Cardiac septum (tissue), 1 donor: ENCODE data around the gene TBC1D17. TPM values are rescaled to one million over a fixed set of nuclear protein-coding genes. Genes with fewer than 3 reads are reported as not detected.
A peak's percentile ranks its signal among the peaks of the same experiment; 100 is the strongest.

Experiments used
- DNase-seq: peaks from one replicate; pipeline ENCODE4 v3.0.0-alpha.2; 2020; ENCODE audit warnings: low spot score
- intact Hi-C: fragments of 100-400 bp; cut with DNase I; formaldehyde crosslinking; loops from one replicate; pipeline ENCODE4 v1.14.0; 2022
- microRNA-seq: library from miRNA; unstranded; fragments of <30 nt; microRNA quantifications from one replicate; pipeline ENCODE4 v1.2.0, GENCODE V29; 2020
- total RNA-seq: library from RNA; stranded (reverse); fragmentation: NEBNext Ultra II Directional; extraction: Animal tissue kit (Norgen Biotek cat#: 25700); gene quantifications from one replicate; pipeline ENCODE4 v1.2.1, GENCODE V29; 2021
- donor health status: DM: no; HTN: no; CAD: no.

Gene TBC1D17
- total RNA-seq, 1 donor from 2014 or later = 48.0 TPM

GRCh38 chr19:49926515-49926914 is 49.0 kb downstream of the TBC1D17 start:
- intact Hi-C loops = no loop called here
- no peak for DNase-seq

- intact Hi-C loops = no loop called here
- no peak for DNase-seq
Observed at GRCh38 chr19:49927526-49928264, 50.2 kb downstream of the TBC1D17 start.

- intact Hi-C loops = loop anchor here (1.0 kb wide), 1 partner anchor 96 kb away; the partner anchor contains the start of gene VRK3
- DNase-seq = peak; percentile 93
Observed at GRCh38 chr19:49929121-49929610, 51.7 kb downstream of the TBC1D17 start, which contains the start of the genes ATF5 and NUP62. Gene ATF5 (plus strand): TSS chr19:49929205. CDS start chr19:49930851, 1,646 bp downstream. Gene NUP62 (minus strand): TSS chr19:49929504. CDS start chr19:49909807, 19,697 bp downstream.

GRCh38 chr19:49929611-49930482 is 52.3 kb downstream of the TBC1D17 start:
- intact Hi-C loops = loop anchor here (1.0 to 10.0 kb wide), 2 partner anchors 95 to 205 kb away; partner anchors contain the start of gene VRK3

GRCh38 chr19:49930483-49931011 is 53.0 kb downstream of the TBC1D17 start:
- intact Hi-C loops = loop anchor here (10.0 kb wide), 1 partner anchor 204 kb away; no protein-coding TSS in a partner anchor
- DNase-seq = no peak

More at GRCh38 chr19:49929611-49930482, 52.3 kb downstream of the TBC1D17 start:
- DNase-seq = peak; percentile 96

GRCh38 chr19:49931293-49932040 is 54.0 kb downstream of the TBC1D17 start:
- intact Hi-C loops = loop anchor here (10.0 kb wide), 1 partner anchor 203 kb away; no protein-coding TSS in a partner anchor

GRCh38 chr19:49932041-49932451 is 54.5 kb downstream of the TBC1D17 start:
- DNase-seq = no peak
- intact Hi-C loops = loop anchor here (10.0 kb wide), 1 partner anchor 203 kb away; no protein-coding TSS in a partner anchor

More at GRCh38 chr19:49931293-49932040, 54.0 kb downstream of the TBC1D17 start:
- DNase-seq = no peak

GRCh38 chr19:49932731-49933131 is 55.2 kb downstream of the TBC1D17 start:
- DNase-seq = no peak
- intact Hi-C loops = loop anchor here (10.0 kb wide), 1 partner anchor 202 kb away; no protein-coding TSS in a partner anchor

GRCh38 chr19:49933643-49934042 is 56.1 kb downstream of the TBC1D17 start:
- intact Hi-C loops = loop anchor here (10.0 kb wide), 1 partner anchor 201 kb away; no protein-coding TSS in a partner anchor
- DNase-seq = no peak

GRCh38 chr19:49936549-49936948 is 59.0 kb downstream of the TBC1D17 start:
- intact Hi-C loops = loop anchor here (2.0 to 10.0 kb wide), 2 partner anchors 46 to 198 kb away; no protein-coding TSS in a partner anchor
- DNase-seq = no peak

GRCh38 chr19:49937750-49938381 is 60.4 kb downstream of the TBC1D17 start:
- intact Hi-C loops = loop anchor here (2.0 to 10.0 kb wide), 2 partner anchors 45 to 197 kb away; no protein-coding TSS in a partner anchor
- DNase-seq = peak; percentile 91

Small RNA genes lying within 50 kb of the gene (microRNA-seq; reads per million reads assigned to microRNA genes)
- gene MIR4749 (not detected), gene MIR4750 (2.2 reads per million), gene MIR6800 (not detected)

Other genes with a start within 250 kb of the TBC1D17 start
- 171 TPM for gene RRAS, start 237.6 kb upstream of the TBC1D17 start, total RNA-seq
- gene SCAF1, start 235.5 kb upstream of the TBC1D17 start, total RNA-seq = 53.1 TPM
- 33.7 TPM for gene IRF3, start 211.8 kb upstream of the TBC1D17 start, total RNA-seq
- gene BCL2L12, start 211.8 kb upstream of the TBC1D17 start, total RNA-seq = 8.9 TPM
- gene PRMT1, start 200.4 kb upstream of the TBC1D17 start, total RNA-seq = 124 TPM
- 0.19 TPM for gene ADM5, start 188.1 kb upstream of the TBC1D17 start, total RNA-seq
- gene CPT1C, start 186.6 kb upstream of the TBC1D17 start, total RNA-seq = 3.1 TPM
- 0.24 TPM for gene TSKS, start 114.4 kb upstream of the TBC1D17 start, total RNA-seq
- 63.9 TPM for gene AP2A1, start 110.7 kb upstream of the TBC1D17 start, total RNA-seq
- gene FUZ, start 64.4 kb upstream of the TBC1D17 start, total RNA-seq = 13.7 TPM
- 33.0 TPM for gene MED25, start 59.4 kb upstream of the TBC1D17 start, total RNA-seq
- 95.8 TPM for gene PTOV1, start 26.5 kb upstream of the TBC1D17 start, total RNA-seq
- gene PNKP, start 10.1 kb upstream of the TBC1D17 start, total RNA-seq = 49.5 TPM
- gene AKT1S1, start 347 bp upstream of the TBC1D17 start, total RNA-seq = 35.8 TPM
- gene IL4I1, start 19.2 kb downstream of the TBC1D17 start, total RNA-seq = 1.2 TPM
- 10.6 TPM for gene ATF5, start 51.5 kb downstream of the TBC1D17 start, total RNA-seq
- 26.8 TPM for gene NUP62, start 51.8 kb downstream of the TBC1D17 start, total RNA-seq
- gene SIGLEC11, start 83.5 kb downstream of the TBC1D17 start, total RNA-seq = 0.27 TPM
- 22.1 TPM for gene VRK3, start 147.7 kb downstream of the TBC1D17 start, total RNA-seq
- gene ZNF473, start 148.3 kb downstream of the TBC1D17 start, total RNA-seq = 3.5 TPM